ENCODE data around the gene TRIM6. TPM values are rescaled to one million over a fixed set of nuclear protein-coding genes. Genes with fewer than 3 reads are reported as not detected.
"Not testable (repeated sequence)": the region's sequence is repeated elsewhere in the genome, so short reads cannot be mapped to it uniquely, and the experiment has no call there.

TRIM6 gene
- total and polyA plus RNA-seq, 4 donors: 2.1 to 6.3 (median 4.3) TPM

- 94% methylated on average over 2 of the region's 2 CpGs for WGBS, 2 donors
- intact Hi-C loops (cut with DNase I): no loop called here
- DNase-seq (no peak), ATAC-seq (ENCODE audit: low FRiP score) (no peak)
- no peak overlapping the region for H3K4me3 ChIP-seq (ENCODE audit: low read length in 2 of 2)
- no peaks in the 10 kb centered on the region for H3K4me1 ChIP-seq (ENCODE audit: control insufficient read depth in 1 of 2, insufficient read depth in 2 of 2, low read length in 2 of 2)
- no peaks in the 10 kb centered on the region for H3K27me3 ChIP-seq (ENCODE audit: control insufficient read depth in 1 of 2, insufficient read depth in 2 of 2, low read length in 1 of 2)
- no peaks in the 10 kb centered on the region for H3K9me3 ChIP-seq (ENCODE audit: control insufficient read depth, low read length)
- no peak overlapping the region for H3K27ac ChIP-seq (ENCODE audit: low read depth in 1 of 2, low read length in 2 of 2)
- peaks cover 0 to 6% of the 10 kb centered on the region in 2 donors for H3K36me3 ChIP-seq (ENCODE audit: control insufficient read depth in 1 of 2, insufficient read depth in 2 of 2, low read length in 1 of 2)
Measured at GRCh38 chr11:5631417-5631816, 35.0 kb downstream of the TRIM6 start.

- DNase-seq: no peak
- no peaks in the 10 kb centered on the region for H3K9me3 ChIP-seq (ENCODE audit: control insufficient read depth, low read length)
- no peaks in the 10 kb centered on the region for H3K4me1 ChIP-seq (ENCODE audit: control insufficient read depth in 1 of 2, insufficient read depth in 2 of 2, low read length in 2 of 2)
- ATAC-seq (ENCODE audit: low FRiP score): no peak
- WGBS, 2 donors: 93 to 95% methylated on average over 5 of the region's 5 CpGs
- intact Hi-C loops (cut with DNase I): no loop called here
- no peak overlapping the region for H3K27ac ChIP-seq (ENCODE audit: low read depth in 1 of 2, low read length in 2 of 2)
- H3K36me3 ChIP-seq (ENCODE audit: control insufficient read depth in 1 of 2, insufficient read depth in 2 of 2, low read length in 1 of 2): peaks cover 0 to 6% of the 10 kb centered on the region in 2 donors
- no peak overlapping the region for H3K4me3 ChIP-seq (ENCODE audit: low read length in 2 of 2)
- no peaks in the 10 kb centered on the region for H3K27me3 ChIP-seq (ENCODE audit: control insufficient read depth in 1 of 2, insufficient read depth in 2 of 2, low read length in 1 of 2)
Measured at GRCh38 chr11:5631969-5632635, 35.7 kb downstream of the TRIM6 start.

- 93 to 96% methylated on average over 1 of the region's 1 CpG for WGBS, 2 donors
- Histone ChIP-seq H3K4me1 (ENCODE audit: control insufficient read depth in 1 of 2, insufficient read depth in 2 of 2, low read length in 2 of 2) (no peaks in the 10 kb centered on the region), H3K27ac (ENCODE audit: low read depth in 1 of 2, low read length in 2 of 2) (no peak overlapping the region), H3K36me3 (ENCODE audit: control insufficient read depth in 1 of 2, insufficient read depth in 2 of 2, low read length in 1 of 2) (peaks cover 0 to 5% of the 10 kb centered on the region in 2 donors), H3K4me3 (ENCODE audit: low read length in 2 of 2) (no peak overlapping the region), H3K27me3 (ENCODE audit: control insufficient read depth in 1 of 2, insufficient read depth in 2 of 2, low read length in 1 of 2) (no peaks in the 10 kb centered on the region), H3K9me3 (ENCODE audit: control insufficient read depth, low read length) (no peaks in the 10 kb centered on the region)
- DNase-seq (no peak), ATAC-seq (ENCODE audit: low FRiP score) (no peak)
- intact Hi-C loops (cut with DNase I): no loop called here
Measured at GRCh38 chr11:5639953-5640352, 43.5 kb downstream of the TRIM6 start.

GRCh38 chr11:5643585-5643984 lies 47.1 kb downstream of the TRIM6 start:
- Histone ChIP-seq H3K9me3 (ENCODE audit: control insufficient read depth, low read length) (no peaks in the 10 kb centered on the region), H3K36me3 (ENCODE audit: control insufficient read depth in 1 of 2, insufficient read depth in 2 of 2, low read length in 1 of 2) (peaks cover 0 to 5% of the 10 kb centered on the region in 2 donors), H3K4me3 (ENCODE audit: low read length in 2 of 2) (no peak overlapping the region), H3K4me1 (ENCODE audit: control insufficient read depth in 1 of 2, insufficient read depth in 2 of 2, low read length in 2 of 2) (no peaks in the 10 kb centered on the region), H3K27ac (ENCODE audit: low read depth in 1 of 2, low read length in 2 of 2) (no peak overlapping the region), H3K27me3 (ENCODE audit: control insufficient read depth in 1 of 2, insufficient read depth in 2 of 2, low read length in 1 of 2) (no peaks in the 10 kb centered on the region)
- intact Hi-C loops (cut with DNase I): no loop called here
- DNase-seq (no peak), ATAC-seq (ENCODE audit: low FRiP score) (no peak)

GRCh38 chr11:5646139-5646538 lies 49.7 kb downstream of the TRIM6 start:
- WGBS, 2 donors: 87 to 88% methylated on average over 3 of the region's 3 CpGs

GRCh38 chr11:5655474-5655873 lies 59.0 kb downstream of the TRIM6 start:
- intact Hi-C loops (cut with DNase I): no loop called here
- DNase-seq: no peak
- Histone ChIP-seq H3K27ac (ENCODE audit: low read depth in 1 of 2, low read length in 2 of 2) (no peak overlapping the region), H3K36me3 (ENCODE audit: control insufficient read depth in 1 of 2, insufficient read depth in 2 of 2, low read length in 1 of 2) (no peaks in the 10 kb centered on the region), H3K4me3 (ENCODE audit: low read length in 2 of 2) (no peak overlapping the region), H3K27me3 (ENCODE audit: control insufficient read depth in 1 of 2, insufficient read depth in 2 of 2, low read length in 1 of 2) (no peaks in the 10 kb centered on the region), H3K4me1 (ENCODE audit: control insufficient read depth in 1 of 2, insufficient read depth in 2 of 2, low read length in 2 of 2) (no peaks in the 10 kb centered on the region), H3K9me3 (ENCODE audit: control insufficient read depth, low read length) (no peaks in the 10 kb centered on the region)
- 91 to 95% methylated on average over 4 of the region's 4 CpGs for WGBS, 2 donors
- no peak for ATAC-seq (ENCODE audit: low FRiP score)

More at GRCh38 chr11:5646139-5646538, 49.7 kb downstream of the TRIM6 start:
- Histone ChIP-seq H3K27ac (ENCODE audit: low read depth in 1 of 2, low read length in 2 of 2) (no peak overlapping the region), H3K27me3 (ENCODE audit: control insufficient read depth in 1 of 2, insufficient read depth in 2 of 2, low read length in 1 of 2) (no peaks in the 10 kb centered on the region), H3K36me3 (ENCODE audit: control insufficient read depth in 1 of 2, insufficient read depth in 2 of 2, low read length in 1 of 2) (peaks cover 0 to 5% of the 10 kb centered on the region in 2 donors), H3K4me1 (ENCODE audit: control insufficient read depth in 1 of 2, insufficient read depth in 2 of 2, low read length in 2 of 2) (no peaks in the 10 kb centered on the region), H3K9me3 (ENCODE audit: control insufficient read depth, low read length) (no peaks in the 10 kb centered on the region), H3K4me3 (ENCODE audit: low read length in 2 of 2) (no peak overlapping the region)
- DNase-seq: no peak
- intact Hi-C loops (cut with DNase I): no loop called here
- ATAC-seq (ENCODE audit: low FRiP score): no peak

GRCh38 chr11:5656956-5657355 lies 60.5 kb downstream of the TRIM6 start:
- DNase-seq; intact Hi-C loops (cut with DNase I); H3K4me1 ChIP-seq (ENCODE audit: control insufficient read depth in 1 of 2, insufficient read depth in 2 of 2, low read length in 2 of 2); H3K9me3 ChIP-seq (ENCODE audit: control insufficient read depth, low read length); H3K27ac ChIP-seq (ENCODE audit: low read depth in 1 of 2, low read length in 2 of 2); H3K4me3 ChIP-seq (ENCODE audit: low read length in 2 of 2); ATAC-seq (ENCODE audit: low FRiP score); H3K36me3 ChIP-seq (ENCODE audit: control insufficient read depth in 1 of 2, insufficient read depth in 2 of 2, low read length in 1 of 2); H3K27me3 ChIP-seq (ENCODE audit: control insufficient read depth in 1 of 2, insufficient read depth in 2 of 2, low read length in 1 of 2): not testable (repeated sequence)
- WGBS, 2 donors: 96 to 99% methylated on average over 2 of the region's 2 CpGs

- no peak for ATAC-seq (ENCODE audit: low FRiP score)
- H3K27me3 ChIP-seq (ENCODE audit: control insufficient read depth in 1 of 2, insufficient read depth in 2 of 2, low read length in 1 of 2): no peaks in the 10 kb centered on the region
- peaks cover 0 to 3% of the 10 kb centered on the region in 2 donors for H3K36me3 ChIP-seq (ENCODE audit: control insufficient read depth in 1 of 2, insufficient read depth in 2 of 2, low read length in 1 of 2)
- H3K9me3 ChIP-seq (ENCODE audit: control insufficient read depth, low read length): no peaks in the 10 kb centered on the region
- WGBS, 2 donors: 91 to 93% methylated on average over 5 of the region's 5 CpGs
- H3K4me3 ChIP-seq (ENCODE audit: low read length in 2 of 2): no peak overlapping the region
- H3K4me1 ChIP-seq (ENCODE audit: control insufficient read depth in 1 of 2, insufficient read depth in 2 of 2, low read length in 2 of 2): no peaks in the 10 kb centered on the region
- no peak for DNase-seq
- intact Hi-C loops (cut with DNase I): no loop called here
- H3K27ac ChIP-seq (ENCODE audit: low read depth in 1 of 2, low read length in 2 of 2): no peak overlapping the region
Measured at GRCh38 chr11:5658318-5658717, 61.9 kb downstream of the TRIM6 start.
